ENCODE measurements around the gene SYNE3.

SYNE3 gene

GRCh38 chr14:95479494-95479893 lies 37.0 kb downstream of the SYNE3 start:
- H3K4me3 ChIP-seq (ENCODE audit: low read depth, low read length) = no peak overlapping the region

GRCh38 chr14:95478818-95479217 lies 37.6 kb downstream of the SYNE3 start:
- no peak for DNase-seq (ENCODE audit: low read depth)
- no peak for TF ChIP-seq CTCF (IDR thresholded peaks at IDR 0.05; ENCODE audit: control insufficient read depth, extremely low read depth, insufficient read depth)
- no peak overlapping the region for H3K4me3 ChIP-seq (ENCODE audit: low read depth, low read length)

More at GRCh38 chr14:95479494-95479893, 37.0 kb downstream of the SYNE3 start:
- DNase-seq (ENCODE audit: low read depth) = no peak
- no peak for TF ChIP-seq CTCF (IDR thresholded peaks at IDR 0.05; ENCODE audit: control insufficient read depth, extremely low read depth, insufficient read depth)

GRCh38 chr14:95478309-95478708 lies 38.1 kb downstream of the SYNE3 start:
- no peak overlapping the region for H3K4me3 ChIP-seq (ENCODE audit: low read depth, low read length)
- no peak for DNase-seq (ENCODE audit: low read depth)
- TF ChIP-seq CTCF (IDR thresholded peaks at IDR 0.05; ENCODE audit: control insufficient read depth, extremely low read depth, insufficient read depth) = no peak

- peak; percentile 84 for DNase-seq (ENCODE audit: low read depth)
- TF ChIP-seq CTCF (IDR thresholded peaks at IDR 0.05; ENCODE audit: control insufficient read depth, extremely low read depth, insufficient read depth) = no peak
- H3K4me3 ChIP-seq (ENCODE audit: low read depth, low read length) = no peak overlapping the region
These were observed 38.8 kb downstream of the SYNE3 start for GRCh38 chr14:95477411-95478269.

GRCh38 chr14:95476747-95477146 lies 39.7 kb downstream of the SYNE3 start:
- TF ChIP-seq CTCF (IDR thresholded peaks at IDR 0.05; ENCODE audit: control insufficient read depth, extremely low read depth, insufficient read depth) = no peak
- H3K4me3 ChIP-seq (ENCODE audit: low read depth, low read length) = no peak overlapping the region
- DNase-seq (ENCODE audit: low read depth) = no peak

- H3K4me3 ChIP-seq (ENCODE audit: low read depth, low read length) = no peak overlapping the region
- DNase-seq (ENCODE audit: low read depth) = no peak
- no peak for TF ChIP-seq CTCF (IDR thresholded peaks at IDR 0.05; ENCODE audit: control insufficient read depth, extremely low read depth, insufficient read depth)
These were observed 40.8 kb downstream of the SYNE3 start for GRCh38 chr14:95475540-95476240.

Data from LNCaP clone FGC (cell line).